ENCODE results near the gene KPNA5. TPM values are rescaled to one million over a fixed set of nuclear protein-coding genes. Genes with fewer than 3 reads are reported as not detected.
A peak's percentile ranks its signal among the peaks of the same experiment; 100 is the strongest.
"Not testable (repeated sequence)": the region's sequence is repeated elsewhere in the genome, so short reads cannot be mapped to it uniquely, and the experiment has no call there.

KPNA5 gene
- 6.9 and 9.9 TPM in 2 replicates for total RNA-seq

GRCh38 chr6:116680880-116681672, at the start of gene KPNA5:
Gene KPNA5, plus strand, starts transcription at chr6:116681211. Its CDS starts 124 bp downstream, at chr6:116681335.
- DNase-seq (ENCODE audit: low read depth in 2 of 2), result peak; percentile 74 to 94

GRCh38 chr6:116631379-116631990, 49.5 kb upstream of the KPNA5 start:
- DNase-seq (ENCODE audit: low read depth in 2 of 2), result peak; percentile 78 to 93

GRCh38 chr6:116633685-116634084, 47.3 kb upstream of the KPNA5 start:
- no peak for DNase-seq (ENCODE audit: low read depth in 2 of 2)

- DNase-seq (ENCODE audit: low read depth in 2 of 2), result peak; percentile 78 to 88
Measured at GRCh38 chr6:116648156-116648555, 32.9 kb upstream of the KPNA5 start.

GRCh38 chr6:116649129-116649528, 31.9 kb upstream of the KPNA5 start:
- peak in 1 of 2 donors; percentile 46 for DNase-seq (ENCODE audit: low read depth in 2 of 2)

GRCh38 chr6:116651916-116652315, 29.1 kb upstream of the KPNA5 start:
- no peak for DNase-seq (ENCODE audit: low read depth in 2 of 2)

- DNase-seq (ENCODE audit: low read depth in 2 of 2), result no peak
Measured at GRCh38 chr6:116661594-116661993, 19.4 kb upstream of the KPNA5 start.

GRCh38 chr6:116662202-116662601, 18.8 kb upstream of the KPNA5 start:
- DNase-seq (ENCODE audit: low read depth in 2 of 2), result no peak

- no peak for DNase-seq (ENCODE audit: low read depth in 2 of 2)
Measured at GRCh38 chr6:116663308-116663707, 17.7 kb upstream of the KPNA5 start.

- not testable (repeated sequence) for DNase-seq (ENCODE audit: low read depth in 2 of 2)
Measured at GRCh38 chr6:116664169-116664568, 16.8 kb upstream of the KPNA5 start.

- no peak for DNase-seq (ENCODE audit: low read depth in 2 of 2)
Measured at GRCh38 chr6:116665464-116665863, 15.5 kb upstream of the KPNA5 start.

- no peak for DNase-seq (ENCODE audit: low read depth in 2 of 2)
Measured at GRCh38 chr6:116666869-116667268, 14.1 kb upstream of the KPNA5 start.

- DNase-seq (ENCODE audit: low read depth in 2 of 2), result no peak
Measured at GRCh38 chr6:116667623-116668022, 13.4 kb upstream of the KPNA5 start.

- peak; percentile 67 to 83 for DNase-seq (ENCODE audit: low read depth in 2 of 2)
Measured at GRCh38 chr6:116672306-116672705, 8.7 kb upstream of the KPNA5 start.

- DNase-seq (ENCODE audit: low read depth in 2 of 2), result no peak
Measured at GRCh38 chr6:116676021-116676420, 5.0 kb upstream of the KPNA5 start.

- peak in 1 of 2 donors; percentile 17 for DNase-seq (ENCODE audit: low read depth in 2 of 2)
Measured at GRCh38 chr6:116682334-116682712, 1.3 kb downstream of the KPNA5 start.

GRCh38 chr6:116685437-116685993, 4.5 kb downstream of the KPNA5 start:
- DNase-seq (ENCODE audit: low read depth in 2 of 2), result no peak

- DNase-seq (ENCODE audit: low read depth in 2 of 2), result not testable (repeated sequence)
Measured at GRCh38 chr6:116686475-116687101, 5.6 kb downstream of the KPNA5 start.

- no peak for DNase-seq (ENCODE audit: low read depth in 2 of 2)
Measured at GRCh38 chr6:116691154-116691553, 10.1 kb downstream of the KPNA5 start.

GRCh38 chr6:116692873-116693272, 11.9 kb downstream of the KPNA5 start:
- not testable (repeated sequence) for DNase-seq (ENCODE audit: low read depth in 2 of 2)

- DNase-seq (ENCODE audit: low read depth in 2 of 2), result not testable (repeated sequence)
Measured at GRCh38 chr6:116693275-116693674, 12.3 kb downstream of the KPNA5 start.

GRCh38 chr6:116695401-116695800, 14.4 kb downstream of the KPNA5 start:
- DNase-seq (ENCODE audit: low read depth in 2 of 2), result no peak

All from dermis microvascular lymphatic vessel endothelial cell (primary cell).